Measurements from ENCODE around the gene SMAD3. TPM values are rescaled to one million over a fixed set of nuclear protein-coding genes. Genes with fewer than 3 reads are reported as not detected.

SMAD3 gene
- polyA plus RNA-seq, 1 donor = 29.7 TPM

DNA sequence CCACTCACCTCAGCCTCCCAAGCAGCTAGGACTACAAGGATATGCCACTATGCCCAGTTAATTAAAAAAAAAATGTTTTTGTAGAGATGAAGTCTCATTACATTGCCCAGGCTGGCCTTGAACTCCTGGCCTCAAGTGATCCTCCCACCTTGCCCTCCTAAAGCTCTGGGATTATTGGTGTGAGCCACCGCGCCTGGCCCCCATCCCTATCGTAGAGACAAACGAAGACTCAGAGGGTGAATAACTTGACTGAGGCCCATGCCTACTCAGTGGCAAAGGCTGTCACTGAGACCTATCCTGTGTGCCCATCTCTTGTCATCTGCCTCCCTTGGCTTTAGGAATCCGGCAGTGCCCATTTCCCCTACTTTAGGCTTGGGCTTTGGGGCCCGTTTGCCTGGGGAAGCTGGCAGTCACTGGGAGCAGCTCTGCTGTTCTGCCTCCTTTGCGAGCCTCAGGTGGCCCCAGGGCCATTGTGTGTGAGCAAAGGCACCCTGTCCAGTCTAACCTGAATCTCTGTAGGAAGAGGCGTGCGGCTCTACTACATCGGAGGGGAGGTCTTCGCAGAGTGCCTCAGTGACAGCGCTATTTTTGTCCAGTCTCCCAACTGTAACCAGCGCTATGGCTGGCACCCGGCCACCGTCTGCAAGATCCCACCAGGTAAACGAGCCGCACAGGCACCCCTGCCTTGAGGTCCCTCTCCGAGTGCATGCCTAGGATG is 119.0 kb downstream of the SMAD3 start:
- DNase-seq = no peak

DNA sequence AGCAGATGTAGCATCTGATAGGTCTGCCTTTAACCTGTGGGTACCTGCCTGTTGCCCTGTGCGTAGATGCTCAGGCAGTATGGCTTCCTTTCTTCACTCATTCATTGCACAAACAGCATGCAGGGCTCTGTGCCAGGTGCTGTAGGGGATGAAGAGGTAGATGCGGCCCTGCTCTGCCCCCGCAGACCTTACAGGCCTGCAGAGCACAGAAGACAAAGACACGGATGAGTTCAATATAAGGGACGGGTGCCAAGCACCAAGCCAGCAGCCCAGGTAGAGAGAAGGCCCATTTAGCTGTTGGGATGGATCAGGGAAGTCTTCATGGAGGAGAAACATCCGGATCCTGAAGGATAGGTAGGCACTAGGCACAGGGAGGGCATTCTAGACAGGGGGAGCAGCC is 119.6 kb downstream of the SMAD3 start:
- no peak for DNase-seq

DNA sequence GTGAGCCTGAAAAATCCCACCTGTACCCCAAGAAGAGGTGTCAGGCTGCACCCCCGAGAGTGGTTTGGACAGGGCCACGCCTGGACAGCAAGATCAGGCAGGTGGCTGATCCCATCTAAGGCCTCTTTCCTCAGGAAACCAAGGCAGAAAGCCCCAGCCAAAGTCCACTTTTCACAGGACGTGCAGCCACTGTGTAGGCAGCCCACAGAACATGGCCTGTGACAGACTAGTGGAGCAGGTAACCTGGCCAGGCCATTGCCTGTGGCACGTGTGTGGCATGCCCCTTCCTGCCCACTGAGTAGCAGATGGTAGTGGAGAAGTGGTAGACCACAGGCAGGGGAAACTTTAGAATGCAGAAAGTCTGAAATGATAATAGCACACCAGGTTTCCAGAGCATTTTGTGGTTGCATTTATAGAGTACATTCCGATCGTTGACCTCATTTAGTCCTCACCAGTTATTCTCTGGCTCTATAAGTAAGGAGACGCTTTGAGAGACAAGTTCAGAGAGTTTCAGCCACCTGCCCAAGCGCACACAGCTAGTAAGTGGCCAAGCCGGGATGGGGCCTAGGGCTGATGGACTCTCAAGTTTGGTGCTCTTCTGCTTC is 120.3 kb downstream of the SMAD3 start:
- DNase-seq = no peak

DNA sequence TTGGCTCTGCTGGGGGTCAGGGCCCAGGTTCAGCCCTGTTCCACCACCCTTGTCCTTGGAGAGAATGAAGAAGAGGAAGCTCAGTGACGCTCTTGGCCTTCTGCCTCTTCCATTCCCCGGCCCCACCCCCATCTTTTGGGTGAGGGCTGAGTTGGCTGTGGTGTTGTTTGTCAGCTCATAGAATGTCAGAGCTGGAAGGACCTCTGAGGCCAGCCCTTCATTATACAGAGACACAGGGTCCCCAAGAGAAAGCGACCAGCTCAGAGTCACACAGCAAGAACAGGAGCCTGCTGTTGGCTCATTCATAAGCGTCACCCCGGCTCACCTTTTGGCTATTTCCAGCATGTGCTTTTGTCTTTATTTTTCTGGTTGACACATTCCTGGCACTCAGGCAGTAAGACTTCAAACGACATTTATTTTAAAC is 120.8 kb downstream of the SMAD3 start:
- DNase-seq = no peak

DNA sequence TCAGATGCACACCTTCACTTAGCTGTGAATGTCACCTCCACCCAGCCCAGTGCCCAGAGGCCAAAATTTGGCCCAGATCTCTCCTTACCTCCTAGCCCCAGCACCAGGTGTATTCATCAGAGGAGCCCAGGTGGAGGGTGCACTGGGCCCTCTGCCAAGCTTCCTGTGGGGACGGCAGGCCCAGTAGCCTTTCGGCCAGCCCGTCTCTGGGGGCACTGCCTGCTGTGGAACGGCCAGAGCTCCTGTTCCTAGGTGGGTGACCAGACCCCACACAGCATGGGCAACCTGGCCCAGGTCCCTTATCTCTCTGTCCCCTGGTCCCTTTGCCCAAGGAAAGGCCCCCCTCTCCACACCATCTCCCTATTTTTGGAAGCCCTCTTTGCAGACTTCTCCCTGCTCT is 121.3 kb downstream of the SMAD3 start:
- DNase-seq = no peak

DNA sequence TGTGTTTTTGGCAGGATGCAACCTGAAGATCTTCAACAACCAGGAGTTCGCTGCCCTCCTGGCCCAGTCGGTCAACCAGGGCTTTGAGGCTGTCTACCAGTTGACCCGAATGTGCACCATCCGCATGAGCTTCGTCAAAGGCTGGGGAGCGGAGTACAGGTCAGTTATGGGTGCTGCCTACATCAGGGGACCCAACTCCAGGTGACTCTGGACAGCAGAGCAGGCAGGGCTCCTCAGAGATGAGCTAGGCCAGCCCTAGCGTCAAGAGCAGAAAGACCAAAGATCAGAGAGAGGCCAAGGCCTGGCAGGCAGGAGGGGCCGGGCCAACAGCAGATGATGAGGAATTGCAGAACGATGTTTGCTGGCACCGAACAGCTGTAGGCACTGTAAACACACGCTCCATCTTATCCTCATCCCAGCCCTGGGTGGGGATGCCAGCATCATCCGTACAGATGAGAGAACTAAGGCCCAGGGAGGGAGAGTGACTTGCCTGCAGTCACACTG is 122.0 kb downstream of the SMAD3 start:
- no peak for DNase-seq

DNA sequence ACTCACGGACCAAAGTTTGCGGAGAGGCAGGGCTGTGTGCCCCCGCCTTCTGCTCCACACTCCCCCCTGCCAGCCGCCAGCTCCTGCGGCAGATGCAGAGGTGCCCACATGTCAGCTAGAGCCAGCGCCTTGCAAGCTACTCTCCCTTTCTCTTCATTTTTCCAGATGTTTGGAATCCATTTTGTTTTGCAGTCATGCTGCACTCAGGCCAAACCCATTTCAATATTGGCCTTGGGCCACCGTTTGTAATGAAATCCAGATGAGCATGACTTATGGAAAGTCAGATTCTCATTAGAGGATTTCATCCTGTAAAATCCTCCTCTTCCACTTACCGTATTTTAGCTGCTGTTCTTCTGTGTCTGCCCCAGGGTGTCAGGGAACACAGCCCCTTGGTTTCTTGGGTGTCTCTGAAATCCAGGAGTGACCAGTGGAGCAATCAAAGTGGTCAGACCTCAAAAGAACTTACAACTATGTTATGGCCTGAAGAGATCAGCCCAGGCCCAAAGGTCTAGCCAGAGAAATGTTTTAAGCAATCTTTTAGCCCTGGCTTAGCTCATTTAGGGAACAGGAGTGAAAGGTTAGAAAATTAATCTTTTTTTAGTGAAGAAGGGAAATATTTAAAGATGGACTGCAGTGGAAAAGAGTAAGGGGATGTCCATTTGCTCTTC is 123.3 kb downstream of the SMAD3 start:
- peak; percentile 95 for DNase-seq

DNA sequence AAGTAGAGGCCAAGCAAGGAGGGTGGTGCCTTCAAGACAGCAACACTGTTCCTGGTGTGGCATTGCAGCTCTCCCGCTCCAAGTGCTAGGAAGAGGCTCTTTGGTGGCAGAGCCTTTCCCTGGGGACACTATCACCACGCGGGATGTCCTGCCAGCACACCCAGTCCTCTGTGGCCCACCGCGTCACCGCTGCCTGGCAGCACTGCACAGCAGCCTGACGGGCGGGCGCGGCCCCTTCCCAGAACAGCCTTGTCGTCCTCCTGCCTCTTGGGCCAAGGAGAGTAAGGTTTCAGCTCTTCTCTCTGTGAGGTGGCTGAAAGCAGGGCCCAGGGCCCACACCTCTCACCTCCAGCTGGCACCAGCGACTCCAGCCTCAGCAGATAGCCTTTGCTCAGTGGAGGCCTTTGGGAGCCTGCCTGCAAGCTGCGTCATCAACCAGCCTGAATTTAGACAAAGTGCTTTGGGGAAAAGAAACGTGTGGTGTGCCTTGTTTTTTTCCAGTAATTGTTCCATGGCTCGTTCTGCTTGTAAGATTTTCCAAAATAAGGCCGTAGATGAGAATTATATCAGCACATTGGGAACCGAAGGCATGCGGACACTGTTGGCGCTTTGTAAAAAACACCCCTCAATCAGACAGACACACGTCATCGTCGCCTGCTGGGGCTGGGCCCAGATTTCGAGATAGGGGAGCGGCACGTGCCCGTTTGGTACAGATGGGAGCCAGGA is 124.1 kb downstream of the SMAD3 start:
- peak; percentile 96 for DNase-seq

DNA sequence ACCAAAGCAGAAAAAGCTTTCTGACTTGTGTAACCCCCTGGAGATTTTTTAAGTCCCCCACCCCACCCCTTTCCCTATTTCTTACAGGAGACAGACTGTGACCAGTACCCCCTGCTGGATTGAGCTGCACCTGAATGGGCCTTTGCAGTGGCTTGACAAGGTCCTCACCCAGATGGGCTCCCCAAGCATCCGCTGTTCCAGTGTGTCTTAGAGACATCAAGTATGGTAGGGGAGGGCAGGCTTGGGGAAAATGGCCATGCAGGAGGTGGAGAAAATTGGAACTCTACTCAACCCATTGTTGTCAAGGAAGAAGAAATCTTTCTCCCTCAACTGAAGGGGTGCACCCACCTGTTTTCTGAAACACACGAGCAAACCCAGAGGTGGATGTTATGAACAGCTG is 124.9 kb downstream of the SMAD3 start:
- DNase-seq = no peak

DNA sequence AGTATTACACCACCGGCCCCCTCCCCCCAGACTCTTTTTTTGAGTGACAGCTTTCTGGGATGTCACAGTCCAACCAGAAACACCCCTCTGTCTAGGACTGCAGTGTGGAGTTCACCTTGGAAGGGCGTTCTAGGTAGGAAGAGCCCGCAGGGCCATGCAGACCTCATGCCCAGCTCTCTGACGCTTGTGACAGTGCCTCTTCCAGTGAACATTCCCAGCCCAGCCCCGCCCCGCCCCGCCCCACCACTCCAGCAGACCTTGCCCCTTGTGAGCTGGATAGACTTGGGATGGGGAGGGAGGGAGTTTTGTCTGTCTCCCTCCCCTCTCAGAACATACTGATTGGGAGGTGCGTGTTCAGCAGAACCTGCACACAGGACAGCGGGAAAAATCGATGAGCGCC is 125.4 kb downstream of the SMAD3 start:
- DNase-seq = no peak

DNA sequence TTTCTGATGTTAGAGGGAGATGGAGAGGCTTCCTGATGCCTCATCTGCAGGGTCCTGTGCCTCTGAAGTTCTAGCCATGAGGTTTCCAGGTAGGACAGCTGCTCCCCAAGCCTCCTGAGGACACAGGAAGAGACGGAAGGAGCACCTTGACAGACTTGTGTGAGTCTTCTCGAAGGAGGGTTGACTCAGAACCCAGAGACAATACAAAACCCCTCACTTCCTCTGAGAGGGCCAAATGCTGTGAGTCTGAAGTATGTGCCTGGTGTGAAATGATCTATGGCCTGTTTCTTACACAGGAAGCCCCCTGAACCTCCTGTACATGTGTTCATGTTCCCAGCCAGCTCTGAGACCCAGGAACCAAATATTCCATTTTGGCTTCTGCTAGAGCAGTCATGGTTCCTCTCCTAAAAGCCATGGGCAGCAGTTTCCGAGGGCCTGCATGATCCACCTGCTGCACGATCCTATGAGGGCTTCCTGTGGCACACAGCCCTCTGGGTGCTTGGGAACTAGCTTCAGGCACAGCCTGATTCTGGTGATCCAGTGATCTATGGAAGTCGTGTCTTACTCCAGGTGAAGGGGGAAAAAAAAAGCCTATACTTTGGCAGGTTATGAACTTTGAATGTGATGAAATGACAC is 126.9 kb downstream of the SMAD3 start:
- DNase-seq = no peak

DNA sequence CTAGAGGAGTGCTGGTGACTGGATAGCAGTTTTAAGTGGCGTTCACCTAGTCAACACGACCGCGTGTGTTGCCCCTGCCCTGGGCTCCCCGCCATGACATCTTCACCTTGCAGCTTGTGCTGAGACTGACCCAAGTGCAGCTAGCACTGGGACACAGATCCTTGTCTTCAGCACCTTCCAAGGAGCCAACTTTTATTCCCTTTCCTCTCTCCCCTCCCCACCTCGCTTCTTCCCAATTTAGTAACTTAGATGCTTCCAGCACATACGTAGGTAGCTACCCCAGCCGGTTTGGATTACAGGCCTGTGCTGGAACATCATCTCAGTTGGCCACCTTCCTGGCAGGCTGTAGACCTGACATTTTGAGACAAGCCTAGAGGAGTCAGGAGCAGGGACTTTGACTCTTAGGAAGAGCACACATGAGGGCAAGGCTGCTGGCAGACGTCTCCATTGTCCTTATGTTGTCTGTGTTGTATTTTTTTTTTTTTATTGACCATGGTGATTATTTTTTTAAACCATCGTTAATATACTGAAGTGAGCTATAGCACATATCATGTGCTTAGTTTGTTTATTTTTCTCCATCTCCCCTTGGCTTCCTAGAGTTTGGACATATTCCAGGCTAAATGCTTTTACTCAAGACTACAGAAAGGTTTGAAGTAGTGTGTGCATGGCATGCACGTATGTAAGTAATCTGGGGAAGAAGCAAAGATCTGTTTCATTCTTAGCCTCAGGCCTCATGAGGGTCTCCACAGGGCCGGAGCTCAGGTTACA is 128.0 kb downstream of the SMAD3 start:
- no peak for DNase-seq

DNA sequence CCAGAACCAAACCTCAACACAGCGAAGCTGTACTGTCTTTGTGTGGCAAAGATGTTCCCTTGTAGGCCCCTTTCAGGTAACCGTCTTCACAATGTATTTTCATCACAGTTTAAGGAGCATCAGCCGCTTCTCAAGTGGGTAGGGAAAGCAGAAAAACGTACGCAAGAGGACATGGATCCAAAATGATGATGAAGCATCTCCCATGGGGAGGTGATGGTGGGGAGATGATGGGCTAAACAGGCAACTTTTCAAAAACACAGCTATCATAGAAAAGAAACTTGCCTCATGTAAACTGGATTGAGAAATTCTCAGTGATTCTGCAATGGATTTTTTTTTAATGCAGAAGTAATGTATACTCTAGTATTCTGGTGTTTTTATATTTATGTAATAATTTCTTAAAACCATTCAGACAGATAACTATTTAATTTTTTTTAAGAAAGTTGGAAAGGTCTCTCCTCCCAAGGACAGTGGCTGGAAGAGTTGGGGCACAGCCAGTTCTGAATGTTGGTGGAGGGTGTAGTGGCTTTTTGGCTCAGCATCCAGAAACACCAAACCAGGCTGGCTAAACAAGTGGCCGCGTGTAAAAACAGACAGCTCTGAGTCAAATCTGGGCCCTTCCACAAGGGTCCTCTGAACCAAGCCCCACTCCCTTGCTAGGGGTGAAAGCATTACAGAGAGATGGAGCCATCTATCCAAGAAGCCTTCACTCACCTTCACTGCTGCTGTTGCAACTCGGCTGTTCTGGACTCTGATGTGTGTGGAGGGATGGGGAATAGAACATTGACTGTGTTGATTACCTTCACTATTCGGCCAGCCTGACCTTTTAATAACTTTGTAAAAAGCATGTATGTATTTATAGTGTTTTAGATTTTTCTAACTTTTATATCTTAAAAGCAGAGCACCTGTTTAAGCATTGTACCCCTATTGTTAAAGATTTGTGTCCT is 129.0 kb downstream of the SMAD3 start:
- no peak for DNase-seq

DNA sequence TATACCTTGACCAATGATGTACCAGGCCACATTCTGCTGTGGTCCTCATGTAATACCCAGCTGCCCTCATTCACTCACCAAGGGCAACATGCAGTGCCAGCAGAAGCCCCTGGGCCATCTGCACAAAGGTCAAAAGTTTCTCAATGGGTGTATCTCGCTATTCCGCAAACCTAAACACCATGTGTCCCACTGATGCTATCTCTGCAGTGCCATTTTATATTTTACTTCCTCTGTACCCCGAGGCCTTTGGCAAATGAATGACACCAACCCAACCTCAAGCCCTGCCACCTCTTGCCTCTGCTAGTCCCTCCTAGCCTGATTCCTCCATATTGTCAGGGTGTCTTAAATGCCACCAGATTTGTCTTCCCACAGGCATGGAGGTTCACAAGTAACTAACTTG is 129.9 kb downstream of the SMAD3 start:
- no peak for DNase-seq

DNA sequence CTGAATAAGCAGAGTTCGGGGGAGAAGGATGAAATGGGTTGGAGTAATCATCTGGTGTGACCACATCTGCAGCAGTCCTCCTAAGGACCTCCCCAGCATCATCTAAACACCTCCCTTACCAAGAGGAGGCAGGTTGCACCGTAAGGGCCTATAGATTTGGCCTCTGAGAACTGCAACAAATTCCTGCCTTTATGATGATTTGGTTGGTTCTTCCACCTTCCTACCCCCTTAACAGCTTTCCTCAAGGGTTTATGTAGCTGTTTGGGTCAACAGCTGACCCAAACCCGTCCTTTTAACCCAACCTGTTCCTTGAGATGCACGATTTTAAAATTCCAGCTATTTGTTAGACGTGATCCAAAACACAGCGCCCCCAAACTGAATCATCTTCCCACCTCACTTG is 130.8 kb downstream of the SMAD3 start:
- DNase-seq = no peak

DNA sequence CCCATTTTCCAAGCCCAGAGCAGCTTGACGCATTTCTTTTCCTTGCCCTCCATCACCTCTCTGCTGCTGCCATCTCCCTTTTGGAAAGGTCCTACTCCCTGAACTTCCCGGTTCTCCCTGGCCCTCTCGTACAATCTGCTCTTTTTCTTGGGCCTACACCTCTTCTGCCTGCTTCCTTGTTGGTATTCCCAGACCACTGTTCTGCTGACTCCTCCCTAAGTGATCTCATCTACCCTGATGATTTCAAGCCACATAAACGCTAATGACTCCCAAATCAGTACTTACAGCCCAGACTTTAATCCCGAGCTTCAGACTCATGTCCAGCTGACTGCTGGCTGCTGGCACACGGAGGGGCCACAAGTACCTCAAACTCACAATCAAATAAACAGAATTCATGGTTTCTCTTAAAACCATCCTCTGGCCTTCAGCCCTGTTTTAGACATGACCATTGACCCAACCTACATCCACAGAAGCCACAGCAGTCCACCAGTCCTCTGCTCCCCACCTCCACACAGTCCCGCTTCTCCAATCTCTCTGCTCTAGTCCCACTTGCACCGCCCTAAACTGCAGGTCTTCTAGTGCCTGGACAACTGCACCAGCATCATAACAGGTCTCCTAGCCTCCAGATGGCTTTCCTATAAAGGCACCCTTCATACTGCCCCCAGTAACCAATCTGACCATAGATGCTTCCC is 131.4 kb downstream of the SMAD3 start:
- DNase-seq = no peak

DNA sequence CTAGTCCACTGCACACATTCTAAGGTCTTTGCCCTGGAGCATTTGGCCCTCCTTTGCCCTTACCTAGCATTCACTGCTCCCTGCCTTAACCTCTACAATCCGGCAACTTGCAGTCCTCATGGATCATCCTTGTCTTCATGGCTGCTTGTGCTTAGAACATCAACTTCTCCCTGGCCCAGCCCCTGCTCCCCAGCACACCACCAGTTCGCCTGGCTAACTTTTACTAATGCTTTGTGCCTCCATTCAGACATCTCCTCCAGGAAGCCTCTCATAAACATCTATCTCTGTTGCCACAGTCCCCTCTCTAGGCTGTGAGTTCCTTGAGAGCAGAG is 131.9 kb downstream of the SMAD3 start:
- no peak for DNase-seq

DNA sequence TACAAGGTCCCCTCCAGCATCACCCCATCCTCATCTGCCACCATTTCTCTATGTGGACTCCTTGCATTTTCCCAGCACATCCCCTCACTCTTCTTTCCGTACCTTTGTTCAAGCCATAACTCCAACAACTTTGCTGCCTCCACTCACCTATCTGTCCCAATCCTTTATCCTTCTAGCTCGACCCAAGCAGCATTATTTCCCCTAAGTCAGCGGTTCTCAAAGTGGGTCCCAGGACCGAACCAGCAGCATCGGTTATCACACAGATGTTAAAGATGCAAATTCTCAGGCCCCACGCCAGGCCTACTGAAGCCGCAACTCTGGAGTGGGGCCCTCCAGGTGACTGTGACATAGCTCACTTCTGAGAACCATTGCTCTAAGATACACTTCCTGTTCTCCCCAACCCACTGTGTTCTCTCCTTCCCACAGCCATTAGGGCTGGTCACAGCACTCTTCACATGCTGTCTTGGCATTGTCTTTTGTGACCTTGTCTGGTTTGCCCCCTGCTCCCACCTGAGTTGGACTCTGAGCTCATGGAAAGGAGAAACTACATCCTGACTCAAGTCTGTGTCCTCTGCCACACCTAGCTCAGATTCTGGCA is 132.9 kb downstream of the SMAD3 start:
- no peak for DNase-seq

DNA sequence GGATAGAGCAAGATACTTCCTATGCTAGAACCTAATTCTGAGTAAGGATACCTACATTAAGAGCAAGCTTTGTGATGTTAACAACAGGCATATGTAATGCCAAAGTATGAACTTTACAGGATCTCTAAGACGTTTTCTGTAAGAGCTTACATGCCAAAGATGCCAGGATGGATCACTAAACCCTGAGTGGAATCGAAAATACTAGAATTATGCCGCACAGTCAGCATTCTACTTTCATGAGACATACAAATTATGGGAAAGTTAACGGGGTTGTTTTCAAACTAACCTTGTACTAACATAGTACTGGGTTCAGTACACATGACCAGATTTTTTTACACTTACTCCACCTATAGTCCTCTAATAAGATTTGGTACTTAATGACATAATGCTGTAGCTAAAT is 134.0 kb downstream of the SMAD3 start:
- no peak for DNase-seq

Data from hindlimb muscle (tissue), 1 donor.